ENCODE measurements around the gene EMX2.

EMX2 gene

DNA sequence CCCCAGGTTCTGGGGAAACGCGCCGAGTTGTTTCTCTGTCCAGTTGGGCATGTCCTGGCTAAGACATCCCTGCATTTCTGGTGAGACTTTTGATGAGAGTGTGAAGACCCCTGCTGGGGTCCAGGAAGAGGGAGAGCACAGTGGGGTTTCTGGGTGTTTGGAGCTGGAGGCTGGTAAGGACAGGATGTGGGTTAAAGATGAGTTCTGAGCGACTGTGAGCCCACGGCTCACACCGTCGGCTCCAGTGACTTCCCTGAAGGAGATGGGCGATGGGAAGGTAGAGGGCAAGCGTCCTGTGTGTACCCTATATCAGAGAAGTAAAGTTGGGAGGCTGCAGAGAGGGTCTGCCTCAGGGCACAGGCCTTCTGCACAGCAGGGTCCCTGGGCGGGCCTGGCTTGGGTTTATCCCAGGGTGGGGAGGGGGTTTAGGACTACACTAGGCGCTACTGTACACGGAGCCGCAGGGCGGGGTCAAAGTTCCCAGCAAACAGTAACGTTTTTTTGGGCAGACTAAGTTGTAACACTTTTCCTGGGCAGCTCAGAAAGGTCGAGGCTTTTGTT, 3.6 kb downstream of the EMX2 start:
- Mint-ChIP-seq H3K4me1 (ENCODE audit: low read depth) (peaks cover 25% of the 10 kb centered on the region), H3K9me3 (no peaks in the 10 kb centered on the region), H3K27me3 (peaks cover 84% of the 10 kb centered on the region), H3K27ac (no peak overlapping the region), H3K4me3 (no peak overlapping the region), H3K36me3 (ENCODE audit: low read depth) (no peaks in the 10 kb centered on the region)

DNA sequence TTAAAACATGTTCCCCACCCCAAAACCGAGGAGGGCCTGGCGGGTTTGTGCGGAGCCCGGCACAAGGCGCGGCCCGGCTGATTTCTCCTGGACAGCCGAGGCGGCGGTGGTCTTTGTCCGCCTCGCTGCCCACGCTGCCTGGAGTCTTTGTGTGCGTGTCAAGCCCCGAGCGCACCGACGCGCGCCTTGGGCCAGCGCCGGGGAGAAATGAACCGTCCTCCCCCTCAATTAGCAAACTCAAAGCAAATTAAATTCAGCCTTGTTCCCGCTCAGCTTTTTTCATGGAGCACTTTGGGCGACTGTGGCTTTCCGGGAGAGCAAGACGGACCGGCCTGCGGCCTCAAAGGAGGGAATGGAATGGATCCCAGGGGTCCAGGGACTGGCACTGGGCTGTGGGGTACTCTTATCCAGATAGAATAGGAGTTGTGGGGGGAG, 4.1 kb downstream of the EMX2 start:
- Mint-ChIP-seq H3K27ac (no peak overlapping the region), H3K36me3 (ENCODE audit: low read depth) (no peaks in the 10 kb centered on the region), H3K27me3 (peaks cover 84% of the 10 kb centered on the region), H3K9me3 (no peaks in the 10 kb centered on the region), H3K4me3 (no peak overlapping the region), H3K4me1 (ENCODE audit: low read depth) (peaks cover 25% of the 10 kb centered on the region)

DNA sequence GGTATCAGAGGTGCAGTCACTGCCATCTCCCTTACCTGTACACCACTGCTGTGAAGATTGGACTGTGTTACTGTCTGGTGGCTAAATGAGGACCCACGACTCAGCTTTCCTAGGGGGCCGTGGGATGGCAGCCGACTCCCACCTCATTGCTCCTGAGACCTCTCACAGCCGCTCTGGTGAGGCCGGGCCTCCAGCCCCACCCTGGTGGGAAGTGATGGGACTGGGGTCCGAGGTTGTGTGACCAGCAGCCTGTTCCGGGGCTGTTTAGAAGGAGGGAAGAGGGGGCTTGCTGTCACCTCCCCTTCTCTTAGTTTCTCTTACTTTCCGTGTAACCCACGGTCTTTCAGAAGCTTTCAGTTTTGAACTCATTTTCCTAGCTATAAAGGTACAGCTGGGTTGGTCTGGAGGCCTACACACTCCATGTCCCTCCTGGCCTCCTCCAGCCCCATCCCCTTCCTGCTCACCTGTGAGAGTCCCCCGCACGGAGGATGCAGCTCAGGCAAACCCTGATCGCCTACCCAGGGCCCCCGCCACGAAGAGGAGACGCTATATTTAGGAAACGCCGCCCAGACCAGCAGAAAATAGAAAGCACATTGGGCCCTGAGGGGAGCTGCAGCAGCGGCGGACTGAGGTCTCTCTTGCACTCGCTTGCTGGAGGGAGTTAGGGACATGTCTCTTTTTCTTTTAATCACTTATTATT, 4.6 kb downstream of the EMX2 start:
- H3K4me3 Mint-ChIP-seq: peak overlapping the region; percentile 25
- no peaks in the 10 kb centered on the region for H3K36me3 Mint-ChIP-seq (ENCODE audit: low read depth)
- no peak overlapping the region for H3K27ac Mint-ChIP-seq
- H3K9me3 Mint-ChIP-seq: no peaks in the 10 kb centered on the region
- peaks cover 86% of the 10 kb centered on the region for H3K27me3 Mint-ChIP-seq
- H3K4me1 Mint-ChIP-seq (ENCODE audit: low read depth): peaks cover 28% of the 10 kb centered on the region

DNA sequence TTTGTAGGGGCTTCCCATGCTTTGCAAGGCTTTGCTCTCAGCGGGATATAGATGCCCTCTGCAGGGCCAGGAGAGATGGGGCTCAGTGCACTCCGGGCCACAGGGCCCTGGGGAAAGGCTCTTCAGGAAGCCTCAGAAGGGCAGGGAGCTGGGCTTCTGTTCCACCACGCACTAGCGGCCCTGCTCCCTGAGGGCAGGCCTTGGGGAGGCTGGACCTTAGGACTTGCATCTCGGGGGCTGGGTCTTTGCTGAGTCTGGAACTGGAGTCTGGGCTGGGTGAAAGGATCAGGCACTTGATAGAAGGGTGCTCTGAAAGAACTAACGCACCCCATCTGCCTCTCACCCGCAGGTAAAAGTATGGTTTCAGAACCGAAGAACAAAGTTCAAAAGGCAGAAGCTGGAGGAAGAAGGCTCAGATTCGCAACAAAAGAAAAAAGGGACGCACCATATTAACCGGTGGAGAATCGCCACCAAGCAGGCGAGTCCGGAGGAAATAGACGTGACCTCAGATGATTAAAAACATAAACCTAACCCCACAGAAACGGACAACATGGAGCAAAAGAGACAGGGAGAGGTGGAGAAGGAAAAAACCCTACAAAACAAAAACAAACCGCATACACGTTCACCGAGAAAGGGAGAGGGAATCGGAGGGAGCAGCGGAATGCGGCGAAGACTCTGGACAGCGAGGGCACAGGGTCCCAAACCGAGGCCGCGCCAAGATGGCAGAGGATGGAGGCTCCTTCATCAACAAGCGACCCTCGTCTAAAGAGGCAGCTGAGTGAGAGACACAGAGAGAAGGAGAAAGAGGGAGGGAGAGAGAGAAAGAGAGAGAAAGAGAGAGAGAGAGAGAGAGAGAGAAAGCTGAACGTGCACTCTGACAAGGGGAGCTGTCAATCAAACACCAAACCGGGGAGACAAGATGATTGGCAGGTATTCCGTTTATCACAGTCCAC, 5.4 kb downstream of the EMX2 start:
- no peaks in the 10 kb centered on the region for H3K9me3 Mint-ChIP-seq
- peak overlapping the region; percentile 23 for H3K27ac Mint-ChIP-seq
- peaks cover 88% of the 10 kb centered on the region for H3K27me3 Mint-ChIP-seq
- H3K4me1 Mint-ChIP-seq (ENCODE audit: low read depth): peaks cover 30% of the 10 kb centered on the region
- no peaks in the 10 kb centered on the region for H3K36me3 Mint-ChIP-seq (ENCODE audit: low read depth)
- peak overlapping the region; percentile 25 for H3K4me3 Mint-ChIP-seq

DNA sequence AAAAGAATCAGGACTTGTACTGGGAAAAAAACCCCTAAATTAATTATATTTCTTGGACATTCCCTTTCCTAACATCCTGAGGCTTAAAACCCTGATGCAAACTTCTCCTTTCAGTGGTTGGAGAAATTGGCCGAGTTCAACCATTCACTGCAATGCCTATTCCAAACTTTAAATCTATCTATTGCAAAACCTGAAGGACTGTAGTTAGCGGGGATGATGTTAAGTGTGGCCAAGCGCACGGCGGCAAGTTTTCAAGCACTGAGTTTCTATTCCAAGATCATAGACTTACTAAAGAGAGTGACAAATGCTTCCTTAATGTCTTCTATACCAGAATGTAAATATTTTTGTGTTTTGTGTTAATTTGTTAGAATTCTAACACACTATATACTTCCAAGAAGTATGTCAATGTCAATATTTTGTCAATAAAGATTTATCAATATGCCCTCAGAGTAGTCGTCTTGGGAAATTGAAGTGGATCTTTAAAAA, 6.6 kb downstream of the EMX2 start:
- H3K36me3 Mint-ChIP-seq (ENCODE audit: low read depth): no peaks in the 10 kb centered on the region
- peaks cover 86% of the 10 kb centered on the region for H3K27me3 Mint-ChIP-seq
- no peaks in the 10 kb centered on the region for H3K9me3 Mint-ChIP-seq
- no peak overlapping the region for H3K4me3 Mint-ChIP-seq
- no peak overlapping the region for H3K27ac Mint-ChIP-seq
- peaks cover 28% of the 10 kb centered on the region for H3K4me1 Mint-ChIP-seq (ENCODE audit: low read depth)

DNA sequence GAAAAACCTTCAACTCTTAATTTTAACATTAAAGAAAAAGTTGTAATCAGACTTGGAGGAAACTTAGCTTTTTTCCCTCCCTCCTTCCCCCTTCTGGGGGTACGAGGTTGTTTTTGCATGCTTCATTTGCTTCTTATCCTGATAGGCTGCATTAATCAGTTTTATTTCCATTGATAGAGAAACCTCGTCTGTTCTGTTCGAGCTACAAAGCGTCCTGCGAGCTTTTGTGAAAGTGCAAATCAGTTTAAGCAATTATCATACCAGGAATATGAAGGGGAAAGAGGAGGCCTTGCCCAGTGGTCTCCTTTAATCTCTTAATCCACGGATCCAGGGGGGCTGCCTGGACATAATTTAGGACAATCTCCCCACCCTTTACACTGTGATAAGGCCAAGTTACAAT, 7.5 kb downstream of the EMX2 start:
- peaks cover 88% of the 10 kb centered on the region for H3K27me3 Mint-ChIP-seq
- H3K4me3 Mint-ChIP-seq: no peak overlapping the region
- H3K27ac Mint-ChIP-seq: no peak overlapping the region
- no peaks in the 10 kb centered on the region for H3K36me3 Mint-ChIP-seq (ENCODE audit: low read depth)
- H3K9me3 Mint-ChIP-seq: no peaks in the 10 kb centered on the region
- H3K4me1 Mint-ChIP-seq (ENCODE audit: low read depth): peaks cover 21% of the 10 kb centered on the region

DNA sequence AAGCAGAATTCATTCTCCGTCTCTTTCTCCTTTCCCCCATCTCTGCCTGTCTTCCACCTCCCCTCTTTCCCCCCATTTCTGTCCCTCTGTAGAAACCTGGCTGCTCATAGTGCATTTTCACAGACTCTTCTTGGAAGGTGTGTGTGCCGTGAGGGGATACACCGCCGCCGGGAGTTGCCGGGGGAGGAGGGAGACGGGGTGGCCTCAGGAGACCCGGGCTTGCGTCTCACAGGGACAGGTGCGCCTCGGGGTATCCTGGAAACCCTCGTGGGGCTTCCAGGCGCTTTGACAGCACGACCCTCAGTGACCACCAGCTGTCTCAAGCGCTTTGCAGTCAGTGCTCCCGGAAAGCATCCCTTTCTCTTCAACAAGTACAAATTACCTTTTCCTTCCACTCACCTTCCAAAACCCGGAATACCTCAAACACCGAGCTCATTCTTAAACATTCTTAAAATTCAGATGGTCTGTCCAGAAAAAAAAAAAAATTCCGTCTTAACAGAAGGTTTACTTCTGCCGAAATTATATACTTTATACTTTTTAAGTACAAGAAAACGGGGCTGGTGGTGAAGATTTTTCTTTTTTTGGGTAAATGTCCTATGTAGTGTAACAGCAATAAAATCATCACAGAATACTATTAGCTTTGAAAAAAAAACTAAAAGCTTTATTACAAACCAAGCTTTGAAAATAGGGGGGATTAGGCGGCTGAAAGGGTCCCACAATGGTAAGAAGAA, 8.2 kb downstream of the EMX2 start:
- Mint-ChIP-seq H3K27me3 (peaks cover 86% of the 10 kb centered on the region), H3K9me3 (no peaks in the 10 kb centered on the region), H3K4me3 (no peak overlapping the region), H3K36me3 (ENCODE audit: low read depth) (no peaks in the 10 kb centered on the region), H3K4me1 (ENCODE audit: low read depth) (peaks cover 19% of the 10 kb centered on the region), H3K27ac (no peak overlapping the region)

DNA sequence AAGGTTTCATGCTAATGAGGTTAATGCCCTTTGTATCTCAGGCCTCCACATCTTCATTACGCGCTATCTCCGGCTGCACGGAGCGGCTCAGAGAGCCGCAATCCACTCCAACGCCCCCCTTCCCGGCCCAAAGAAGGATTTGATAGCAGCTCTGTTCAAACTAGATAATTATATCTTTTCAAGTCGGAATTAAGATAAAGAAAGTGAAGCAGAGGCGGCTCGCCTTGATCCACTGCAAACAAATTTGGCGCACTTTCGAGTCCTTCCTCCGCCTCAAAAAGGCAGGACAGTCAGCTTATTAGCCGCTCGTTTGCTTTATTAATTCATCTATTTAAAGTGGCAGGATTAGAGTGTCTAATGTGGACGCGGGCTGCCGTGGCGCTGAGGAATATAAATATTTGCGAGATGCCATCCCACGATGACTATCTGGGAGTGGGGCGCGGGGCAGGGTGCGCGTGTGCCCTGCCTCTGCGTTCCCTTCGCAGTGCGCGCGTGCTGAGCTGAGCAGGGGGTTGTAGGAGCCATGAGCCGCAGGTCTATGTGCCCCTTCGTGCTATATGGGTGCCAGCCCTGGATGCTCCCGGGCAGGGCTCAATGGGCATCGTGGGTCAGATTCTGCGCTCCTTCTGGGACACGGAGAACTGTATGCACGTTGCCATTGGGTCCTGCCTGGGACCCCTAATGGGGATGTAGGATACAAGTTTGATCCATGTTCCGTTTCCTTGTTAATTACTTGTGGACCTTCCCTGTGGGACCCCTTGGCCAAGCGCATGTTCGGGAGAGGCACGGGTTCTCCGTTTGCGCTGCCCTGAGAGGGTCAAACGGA, 9.0 kb downstream of the EMX2 start:
- peak overlapping the region; percentile 34 for H3K27ac Mint-ChIP-seq
- peak overlapping the region; percentile 45 for H3K4me3 Mint-ChIP-seq

DNA sequence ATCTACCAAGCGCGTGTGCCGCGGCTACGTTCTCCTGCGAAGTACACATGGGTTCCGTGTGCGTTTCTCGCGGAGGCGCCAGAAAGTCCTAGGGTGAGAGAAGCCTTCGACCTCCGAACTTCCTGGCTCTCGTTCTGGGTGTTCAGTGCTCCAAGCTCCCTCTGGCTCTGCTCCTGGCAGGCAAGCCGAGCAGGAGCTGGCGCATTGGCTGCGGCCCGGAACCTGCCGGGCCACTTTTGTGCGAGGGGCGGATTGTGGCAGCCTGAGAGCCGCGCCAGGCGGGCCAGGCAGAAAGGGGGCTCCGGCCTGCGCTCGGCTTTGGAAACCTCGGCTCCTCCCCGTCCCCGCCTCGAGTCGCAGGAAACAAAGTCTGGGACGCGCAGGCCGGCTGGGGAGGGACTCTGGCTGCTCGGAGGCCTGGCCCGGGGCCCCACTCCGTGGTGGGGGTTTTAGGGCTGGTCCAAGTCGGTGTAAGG, 9.6 kb downstream of the EMX2 start:
- Mint-ChIP-seq H3K36me3 (ENCODE audit: low read depth) (no peaks in the 10 kb centered on the region), H3K4me1 (ENCODE audit: low read depth) (peaks cover 16% of the 10 kb centered on the region), H3K9me3 (no peaks in the 10 kb centered on the region), H3K27ac (peak overlapping the region; percentile 34), H3K27me3 (peaks cover 85% of the 10 kb centered on the region), H3K4me3 (peak overlapping the region; percentile 45)

More for the DNA sequence above, 9.0 kb downstream of the EMX2 start:
- H3K4me1 Mint-ChIP-seq (ENCODE audit: low read depth): peaks cover 16% of the 10 kb centered on the region
- H3K27me3 Mint-ChIP-seq: peaks cover 85% of the 10 kb centered on the region
- no peaks in the 10 kb centered on the region for H3K9me3 Mint-ChIP-seq
- no peaks in the 10 kb centered on the region for H3K36me3 Mint-ChIP-seq (ENCODE audit: low read depth)

DNA sequence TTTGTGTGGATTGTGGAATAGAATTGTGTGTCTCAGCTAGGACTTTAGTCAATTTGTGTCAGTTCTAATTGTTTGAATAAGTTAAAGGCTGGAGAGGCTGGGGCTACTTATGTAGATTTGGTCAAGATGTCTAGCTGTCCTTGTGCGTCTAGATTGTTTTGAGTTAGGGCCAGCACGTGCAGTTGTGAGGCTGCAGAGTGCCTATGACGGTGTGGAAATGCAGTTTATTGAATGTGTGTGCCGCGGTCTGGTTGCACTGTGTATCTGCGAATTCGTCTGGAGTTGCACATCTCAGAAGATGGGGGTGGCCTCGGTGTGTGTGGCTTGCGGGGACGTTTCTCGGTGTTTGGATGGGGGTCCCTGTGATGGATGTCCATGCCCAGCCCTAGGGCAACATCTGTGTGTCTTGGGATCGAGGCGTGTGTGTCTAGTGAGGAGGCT, 10.2 kb downstream of the EMX2 start:
- Mint-ChIP-seq H3K4me1 (ENCODE audit: low read depth) (peaks cover 14% of the 10 kb centered on the region), H3K27ac (no peak overlapping the region), H3K27me3 (peaks cover 80% of the 10 kb centered on the region)

DNA sequence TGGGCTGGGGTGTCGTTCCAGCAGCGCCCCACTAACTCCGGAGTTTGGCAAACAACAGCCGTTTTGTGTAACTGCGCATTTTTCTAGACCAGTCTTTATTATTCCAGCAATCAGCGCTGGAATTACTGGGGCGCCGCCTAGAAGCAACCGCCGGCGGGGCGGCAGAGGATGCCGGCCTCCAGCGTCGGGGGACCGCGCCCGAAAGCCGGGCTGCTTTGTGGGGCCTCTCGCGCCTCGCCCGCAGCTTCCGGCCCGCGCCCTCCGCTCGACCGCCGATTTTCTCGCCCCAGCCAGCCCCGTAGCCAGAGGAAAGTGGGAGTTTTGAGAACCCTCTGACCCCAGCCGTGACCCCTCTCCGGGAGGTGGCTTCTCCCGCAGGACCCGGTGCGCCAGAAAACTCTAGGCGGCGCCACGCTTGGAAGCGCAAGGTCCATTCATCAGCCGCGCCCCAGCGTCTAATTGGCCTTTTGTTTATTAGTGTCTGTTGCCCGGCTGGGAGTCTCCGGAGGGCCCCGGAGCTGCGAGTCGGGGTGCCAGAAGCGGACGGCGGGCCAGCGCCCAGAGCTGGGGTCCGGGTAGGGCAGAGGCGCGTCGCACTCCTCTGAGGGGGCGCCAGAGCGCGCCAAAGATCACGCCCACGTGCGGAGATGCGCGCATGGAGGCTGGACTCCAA, 10.7 kb downstream of the EMX2 start:
- no peaks in the 10 kb centered on the region for H3K36me3 Mint-ChIP-seq (ENCODE audit: low read depth)
- no peak overlapping the region for H3K4me3 Mint-ChIP-seq
- no peaks in the 10 kb centered on the region for H3K9me3 Mint-ChIP-seq
- no peak overlapping the region for H3K27ac Mint-ChIP-seq
- peaks cover 8% of the 10 kb centered on the region for H3K4me1 Mint-ChIP-seq (ENCODE audit: low read depth)
- H3K27me3 Mint-ChIP-seq: peaks cover 75% of the 10 kb centered on the region

More for the DNA sequence above, 10.2 kb downstream of the EMX2 start:
- Mint-ChIP-seq H3K4me3 (no peak overlapping the region), H3K36me3 (ENCODE audit: low read depth) (no peaks in the 10 kb centered on the region), H3K9me3 (no peaks in the 10 kb centered on the region)

DNA sequence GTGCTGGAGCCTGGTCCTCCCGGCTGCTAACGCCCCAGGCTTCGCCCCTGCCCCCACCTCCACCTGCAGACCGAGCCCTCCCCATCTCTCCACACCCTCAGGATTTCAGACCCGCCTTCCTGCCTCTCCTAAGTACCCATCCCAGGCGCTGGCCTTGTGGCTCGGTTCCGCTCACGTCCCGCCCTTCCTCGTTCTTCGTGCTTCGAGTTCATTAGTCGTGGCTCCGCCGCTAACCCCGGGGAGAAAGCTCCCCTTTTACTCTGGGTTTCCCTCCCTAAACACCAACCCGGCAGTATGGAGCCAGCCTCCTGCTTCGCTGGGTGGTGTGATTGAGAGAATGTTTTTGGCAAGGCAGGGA, 11.2 kb downstream of the EMX2 start:
- no peak overlapping the region for H3K27ac Mint-ChIP-seq
- H3K4me1 Mint-ChIP-seq (ENCODE audit: low read depth): peaks cover 8% of the 10 kb centered on the region
- H3K27me3 Mint-ChIP-seq: peaks cover 74% of the 10 kb centered on the region
- no peaks in the 10 kb centered on the region for H3K9me3 Mint-ChIP-seq
- no peaks in the 10 kb centered on the region for H3K36me3 Mint-ChIP-seq (ENCODE audit: low read depth)
- H3K4me3 Mint-ChIP-seq: no peak overlapping the region

DNA sequence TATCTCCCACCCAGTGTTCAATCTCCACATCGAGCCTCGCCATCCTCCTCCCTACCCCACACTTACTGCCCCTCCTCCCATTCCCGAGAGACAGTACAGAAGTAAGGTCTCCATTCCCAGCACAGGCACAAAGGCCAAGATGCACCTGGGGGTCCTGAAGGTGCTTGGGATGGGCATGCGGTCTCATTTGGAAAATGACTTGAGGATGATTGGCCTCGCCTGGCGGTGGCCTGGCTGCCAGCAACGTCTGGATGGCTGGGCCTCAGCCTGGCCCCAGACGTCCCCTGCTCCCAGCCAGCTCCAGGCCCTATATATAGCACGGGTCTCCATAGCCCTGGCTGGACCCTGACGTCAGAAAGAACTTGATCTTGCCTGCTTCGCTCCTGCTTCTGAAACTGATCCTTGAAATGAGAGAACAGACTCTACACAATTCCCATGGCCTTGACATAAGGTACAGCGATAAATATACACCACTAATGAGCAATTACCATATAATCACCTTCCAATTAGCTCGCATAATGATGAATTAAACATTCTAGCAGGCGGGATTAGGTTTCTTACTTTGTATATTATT, 11.8 kb downstream of the EMX2 start:
- no peak overlapping the region for H3K27ac Mint-ChIP-seq
- H3K4me3 Mint-ChIP-seq: no peak overlapping the region
- H3K9me3 Mint-ChIP-seq: no peaks in the 10 kb centered on the region
- H3K36me3 Mint-ChIP-seq (ENCODE audit: low read depth): no peaks in the 10 kb centered on the region
- peaks cover 8% of the 10 kb centered on the region for H3K4me1 Mint-ChIP-seq (ENCODE audit: low read depth)
- H3K27me3 Mint-ChIP-seq: peaks cover 71% of the 10 kb centered on the region
